GM18873 (cell line): ENCODE results near the gene PKM.
"Not testable (repeated sequence)": the region's sequence is repeated elsewhere in the genome, so short reads cannot be mapped to it uniquely, and the experiment has no call there.

Experiments used
- ATAC-seq: cut with Tn5 transposase; IDR thresholded peaks from one replicate; pipeline ENCODE4 v1.9.1; 2021; ENCODE audit warnings: mild to moderate bottlenecking, moderate library complexity, moderate number of reproducible peaks; ENCODE audit not compliant: unreplicated experiment, low FRiP score

PKM gene

GRCh38 chr15:72179950-72180581 is 50.9 kb downstream of the PKM start:
- no peak for ATAC-seq

GRCh38 chr15:72178976-72179585 is 51.9 kb downstream of the PKM start:
- ATAC-seq = no peak

- no peak for ATAC-seq
Measured at GRCh38 chr15:72176743-72177142, 54.2 kb downstream of the PKM start.

- ATAC-seq = no peak
Measured at GRCh38 chr15:72176159-72176558, 54.8 kb downstream of the PKM start.

- no peak for ATAC-seq
Measured at GRCh38 chr15:72175186-72176044, 55.6 kb downstream of the PKM start.

GRCh38 chr15:72174551-72175165 is 56.3 kb downstream of the PKM start:
- ATAC-seq = no peak

- ATAC-seq = no peak
Measured at GRCh38 chr15:72173864-72174550, 57.0 kb downstream of the PKM start.

- no peak for ATAC-seq
Measured at GRCh38 chr15:72173401-72173800, 57.6 kb downstream of the PKM start.

GRCh38 chr15:72172796-72173195 is 58.2 kb downstream of the PKM start:
- no peak for ATAC-seq

GRCh38 chr15:72171978-72172377 is 59.0 kb downstream of the PKM start:
- not testable (repeated sequence) for ATAC-seq

- no peak for ATAC-seq
Measured at GRCh38 chr15:72170691-72171090, 60.3 kb downstream of the PKM start.

GRCh38 chr15:72169921-72170611 is 60.9 kb downstream of the PKM start:
- no peak for ATAC-seq

GRCh38 chr15:72169236-72169920 is 61.6 kb downstream of the PKM start:
- ATAC-seq = no peak

- ATAC-seq = no peak
Measured at GRCh38 chr15:72168808-72169190, 62.2 kb downstream of the PKM start.

- no peak for ATAC-seq
Measured at GRCh38 chr15:72168131-72168807, 62.7 kb downstream of the PKM start.

GRCh38 chr15:72167445-72167844 is 63.5 kb downstream of the PKM start:
- no peak for ATAC-seq

GRCh38 chr15:72166716-72167417 is 64.1 kb downstream of the PKM start:
- no peak for ATAC-seq

- ATAC-seq = no peak
Measured at GRCh38 chr15:72163719-72164118, 67.3 kb downstream of the PKM start.
